K562 treated with DMSO at 1 percent for 48 hours (cell line): ENCODE data around the gene SERPINB4. TPM values are rescaled to one million over a fixed set of nuclear protein-coding genes. Genes with fewer than 3 reads are reported as not detected.

Source experiments
- total RNA-seq: library from RNA; unstranded; fragments of 300-600 nt; gene quantifications from 2 replicates; pipeline ENCODE4 v1.2.3, GENCODE V29; 2022; ENCODE audit warnings: low replicate concordance; ENCODE audit errors: extremely low read depth

The SERPINB4 gene
- not detected in 2 replicates for total RNA-seq

GRCh38 chr18:63644142-63644541, at the start of gene SERPINB4:
TSS of gene SERPINB4 (minus strand) at chr18:63644256. CDS start at chr18:63643577, 679 bp downstream.

GRCh38 chr18:63661750-63662149, 17.7 kb upstream of the SERPINB4 start, which contains the start of gene SERPINB3:
TSS of gene SERPINB3 (minus strand) at chr18:63661893. CDS start at chr18:63661216, 677 bp downstream.

Other genes starting within 250 kb of the SERPINB4 start
- not detected in 2 replicates for gene VPS4B, start 221.8 kb downstream of the SERPINB4 start, total RNA-seq
- not detected in 2 replicates for gene SERPINB5, start 167.3 kb downstream of the SERPINB4 start, total RNA-seq
- gene SERPINB12, start 101.9 kb downstream of the SERPINB4 start, total RNA-seq = not detected in 2 replicates
- not detected in 2 replicates for gene SERPINB13, start 56.9 kb downstream of the SERPINB4 start, total RNA-seq
- gene SERPINB3, start 17.6 kb upstream of the SERPINB4 start, total RNA-seq = not detected in 2 replicates
- not detected in 2 replicates for gene SERPINB11, start 58.7 kb upstream of the SERPINB4 start, total RNA-seq
- not detected in 2 replicates for gene SERPINB7, start 131.2 kb upstream of the SERPINB4 start, total RNA-seq
- not detected in 2 replicates for gene SERPINB2, start 243.4 kb upstream of the SERPINB4 start, total RNA-seq